GM13977 (cell line): ENCODE measurements around the gene MAN1C1.

Source experiments
- DNase-seq: peaks from one replicate; pipeline ENCODE4 v3.0.0; 2012; ENCODE audit warnings: low spot score
- in situ Hi-C: fragments of 300-500 bp; cut with MboI; formaldehyde crosslinking; loops from one replicate; pipeline ENCODE4 v1.12.0; 2022; ENCODE audit warnings: low sequenced_read_pairs, low pct_unique_long_range_greater_than_20kb, mixed read lengths, inconsistent platforms; ENCODE audit not compliant: unreplicated experiment
- TF ChIP-seq, protein P1 (sequence below): IDR thresholded peaks from 2 replicates; pipeline ENCODE4 v1.5.1; 2012; ENCODE audit warnings: mild to moderate bottlenecking, control low read depth; ENCODE audit not compliant: insufficient read depth; ENCODE audit errors: extremely low read depth, missing control alignments

MAN1C1 gene

DNA sequence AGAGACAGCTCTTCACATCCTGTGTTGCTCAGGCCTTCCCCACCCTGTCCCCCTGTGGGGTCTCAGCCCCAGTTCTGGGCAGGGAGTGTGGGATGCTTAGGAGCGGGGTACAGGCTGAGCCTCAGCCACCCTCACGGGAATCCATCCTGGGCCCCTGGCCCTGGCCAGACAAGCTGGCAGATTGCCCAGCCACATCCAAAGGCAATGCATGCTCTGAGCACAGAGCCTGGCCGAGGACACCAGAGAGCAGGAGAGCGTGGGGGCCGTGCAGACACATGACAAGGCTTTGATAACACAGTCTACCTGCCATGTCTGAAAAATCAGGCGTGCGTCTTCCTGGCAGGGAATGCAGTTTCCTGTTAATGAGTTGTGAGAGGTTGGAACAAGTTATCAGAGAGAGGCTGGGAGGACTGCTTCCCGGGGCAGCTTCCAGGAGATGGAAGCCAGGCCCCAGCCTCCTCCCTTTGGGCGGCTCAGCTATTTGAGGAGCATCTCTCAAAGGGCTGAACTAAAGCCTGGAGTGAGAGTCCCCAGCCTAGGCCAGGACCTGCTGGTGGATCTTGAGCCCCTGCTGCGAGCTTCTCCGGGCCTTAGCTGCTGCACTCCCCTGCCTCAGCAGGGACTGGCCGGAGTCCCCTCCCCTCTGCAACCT, 111.2 kb downstream of the MAN1C1 start:
- in situ Hi-C loops, result no loop called here
- DNase-seq, result no peak
- TF ChIP-seq, protein P1, sequence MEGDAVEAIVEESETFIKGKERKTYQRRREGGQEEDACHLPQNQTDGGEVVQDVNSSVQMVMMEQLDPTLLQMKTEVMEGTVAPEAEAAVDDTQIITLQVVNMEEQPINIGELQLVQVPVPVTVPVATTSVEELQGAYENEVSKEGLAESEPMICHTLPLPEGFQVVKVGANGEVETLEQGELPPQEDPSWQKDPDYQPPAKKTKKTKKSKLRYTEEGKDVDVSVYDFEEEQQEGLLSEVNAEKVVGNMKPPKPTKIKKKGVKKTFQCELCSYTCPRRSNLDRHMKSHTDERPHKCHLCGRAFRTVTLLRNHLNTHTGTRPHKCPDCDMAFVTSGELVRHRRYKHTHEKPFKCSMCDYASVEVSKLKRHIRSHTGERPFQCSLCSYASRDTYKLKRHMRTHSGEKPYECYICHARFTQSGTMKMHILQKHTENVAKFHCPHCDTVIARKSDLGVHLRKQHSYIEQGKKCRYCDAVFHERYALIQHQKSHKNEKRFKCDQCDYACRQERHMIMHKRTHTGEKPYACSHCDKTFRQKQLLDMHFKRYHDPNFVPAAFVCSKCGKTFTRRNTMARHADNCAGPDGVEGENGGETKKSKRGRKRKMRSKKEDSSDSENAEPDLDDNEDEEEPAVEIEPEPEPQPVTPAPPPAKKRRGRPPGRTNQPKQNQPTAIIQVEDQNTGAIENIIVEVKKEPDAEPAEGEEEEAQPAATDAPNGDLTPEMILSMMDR, result no peak

GRCh38 chr1:25728301-25728935, 111.8 kb downstream of the MAN1C1 start:
- in situ Hi-C loops, result no loop called here
- TF ChIP-seq, protein P1, result no peak

DNA sequence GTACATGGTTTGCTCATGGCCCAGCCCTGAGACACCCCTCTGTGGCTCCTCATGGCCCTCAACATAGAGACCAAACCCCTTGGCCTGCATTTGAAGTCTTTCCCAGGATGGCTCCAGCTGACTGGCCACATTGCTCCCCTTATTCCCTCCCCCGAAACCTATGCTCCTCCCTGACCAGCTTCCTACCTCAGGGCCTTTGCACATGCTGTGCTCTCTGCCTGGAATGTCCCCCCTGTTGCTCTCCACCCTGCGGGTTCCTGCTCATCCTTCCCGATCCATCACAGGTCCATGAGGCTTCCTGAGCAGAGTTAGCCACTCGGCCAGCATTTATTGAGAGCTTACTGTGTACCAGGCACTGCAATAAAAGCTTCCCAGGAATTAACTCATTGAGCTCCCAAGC, 112.5 kb downstream of the MAN1C1 start:
- in situ Hi-C loops, result no loop called here
- no peak for DNase-seq
- TF ChIP-seq, protein P1, result no peak

More at GRCh38 chr1:25728301-25728935, 111.8 kb downstream of the MAN1C1 start:
- DNase-seq, result no peak

- in situ Hi-C loops, result no loop called here
- TF ChIP-seq, protein P1, result no peak
Measured at GRCh38 chr1:25729790-25730644, 113.4 kb downstream of the MAN1C1 start.

DNA sequence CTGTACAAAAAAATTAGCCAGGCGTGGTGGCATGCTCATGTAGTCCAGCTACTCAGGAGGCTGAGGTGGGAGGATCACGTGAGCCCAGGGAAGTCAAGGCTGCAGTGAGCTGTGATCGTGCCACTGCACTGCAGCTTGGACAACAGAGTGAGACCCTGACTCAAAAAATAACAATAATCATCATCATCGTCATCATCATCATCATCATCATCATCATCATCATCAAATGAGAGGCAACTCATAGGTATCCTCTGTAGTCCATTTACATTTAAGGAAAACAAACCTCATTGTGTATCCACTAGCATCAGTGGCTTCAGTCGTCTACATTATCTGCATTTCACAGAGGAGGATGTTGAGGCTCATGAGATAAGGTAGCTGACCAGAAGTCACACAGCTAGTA, 114.6 kb downstream of the MAN1C1 start:
- TF ChIP-seq, protein P1, result no peak
- DNase-seq, result no peak
- in situ Hi-C loops, result no loop called here

More at GRCh38 chr1:25729790-25730644, 113.4 kb downstream of the MAN1C1 start:
- DNase-seq, result no peak

DNA sequence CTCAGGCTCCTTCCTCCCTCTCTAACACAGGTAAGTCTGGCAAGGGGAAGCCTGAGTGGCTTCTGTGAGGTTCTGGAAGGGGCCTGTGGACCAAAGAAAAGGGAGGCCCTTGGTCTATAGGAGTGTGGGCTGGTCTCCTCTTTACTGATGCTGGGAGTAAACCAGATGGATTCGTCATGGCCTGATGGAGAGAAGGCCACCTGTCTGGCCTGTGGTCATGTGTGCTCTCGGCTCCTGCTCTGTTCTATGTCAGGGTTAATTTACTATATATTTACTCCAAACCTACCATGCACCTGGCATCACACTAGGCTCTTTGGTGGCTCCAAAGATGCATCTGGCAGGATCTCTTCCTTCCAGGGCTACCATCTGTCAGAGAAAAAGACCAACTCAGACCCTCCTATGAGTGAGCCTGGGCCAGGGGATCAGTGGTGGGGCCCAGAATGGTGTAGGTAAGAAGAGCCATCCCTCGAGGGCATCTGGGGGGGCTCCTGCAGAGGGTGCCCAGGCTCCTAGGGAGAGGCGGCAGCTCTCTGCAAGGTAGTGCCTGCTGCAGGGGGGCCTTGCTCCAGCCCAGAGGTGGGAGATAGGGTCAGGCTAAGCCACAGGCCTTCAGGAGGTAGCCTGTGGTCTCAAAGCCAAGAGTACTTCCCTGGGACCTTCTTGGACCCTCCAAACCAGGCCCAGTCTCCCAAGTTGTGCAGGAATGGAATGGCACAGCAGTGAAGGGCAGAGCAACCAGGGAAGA, 115.2 kb downstream of the MAN1C1 start:
- TF ChIP-seq, protein P1, result no peak
- in situ Hi-C loops, result no loop called here
- no peak for DNase-seq
